HG03064 (cell line): Measurements from ENCODE around the gene ATE1.
A peak's percentile ranks its signal among the peaks of the same experiment; 100 is the strongest.
"Not testable (repeated sequence)": the region's sequence is repeated elsewhere in the genome, so short reads cannot be mapped to it uniquely, and the experiment has no call there.

ENCODE experiments used
- ATAC-seq: cut with Tn5 transposase; IDR thresholded peaks from one replicate; pipeline ENCODE4 v1.9.1; 2021; ENCODE audit warnings: low read depth; ENCODE audit not compliant: unreplicated experiment

ATE1 gene

DNA sequence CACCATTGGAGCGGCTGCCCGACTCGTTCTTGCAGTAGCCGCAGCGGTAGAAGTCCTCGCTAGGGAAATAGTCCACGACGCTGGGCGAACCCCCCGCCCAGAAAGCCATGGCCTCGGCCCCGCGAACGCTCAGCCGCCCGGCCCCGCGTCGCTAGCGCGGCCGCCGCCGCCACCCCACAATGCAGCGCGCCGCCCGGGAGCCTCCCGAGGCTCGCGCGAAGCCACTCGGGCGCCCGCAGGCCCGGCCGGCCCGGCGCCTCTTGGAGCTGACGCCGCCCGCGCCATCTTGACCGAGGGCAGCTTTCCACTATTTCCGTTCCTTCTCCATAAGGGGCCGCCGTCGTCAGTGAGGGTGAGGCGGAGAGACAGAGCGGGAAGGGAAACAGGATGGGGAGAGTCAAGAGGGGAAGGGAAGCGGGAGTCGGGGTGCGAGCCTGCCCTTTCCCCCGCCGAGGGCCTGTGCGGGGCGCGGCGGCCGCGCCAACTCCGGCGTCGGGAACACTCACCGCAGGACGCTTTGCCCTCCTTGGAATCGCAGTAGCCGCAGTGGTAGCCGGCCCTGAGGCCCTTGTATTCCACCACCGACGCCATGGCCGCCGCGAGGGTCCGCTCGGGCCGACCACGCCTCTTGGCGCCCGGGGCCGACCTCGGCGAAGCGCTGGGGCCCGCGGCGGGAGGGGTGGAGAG is at the start of gene ATE1:
TSS of gene ATE1 (minus strand) at position 191 of the 687 bp plus-strand sequence. CDS start at position 109, 82 bp downstream.
- peak; percentile 87 for ATAC-seq

- no peak for ATAC-seq
Observed at GRCh38 chr10:121976607-121977006, 48.8 kb upstream of the ATE1 start.

- no peak for ATAC-seq
Observed at GRCh38 chr10:121975295-121976086, 47.7 kb upstream of the ATE1 start.

GRCh38 chr10:121974535-121975294 is 46.9 kb upstream of the ATE1 start, which contains the start of gene NSMCE4A:
NSMCE4A (minus strand) TSS chr10:121975217; CDS start chr10:121975165, 52 bp downstream.
- peak; percentile 87 for ATAC-seq

DNA sequence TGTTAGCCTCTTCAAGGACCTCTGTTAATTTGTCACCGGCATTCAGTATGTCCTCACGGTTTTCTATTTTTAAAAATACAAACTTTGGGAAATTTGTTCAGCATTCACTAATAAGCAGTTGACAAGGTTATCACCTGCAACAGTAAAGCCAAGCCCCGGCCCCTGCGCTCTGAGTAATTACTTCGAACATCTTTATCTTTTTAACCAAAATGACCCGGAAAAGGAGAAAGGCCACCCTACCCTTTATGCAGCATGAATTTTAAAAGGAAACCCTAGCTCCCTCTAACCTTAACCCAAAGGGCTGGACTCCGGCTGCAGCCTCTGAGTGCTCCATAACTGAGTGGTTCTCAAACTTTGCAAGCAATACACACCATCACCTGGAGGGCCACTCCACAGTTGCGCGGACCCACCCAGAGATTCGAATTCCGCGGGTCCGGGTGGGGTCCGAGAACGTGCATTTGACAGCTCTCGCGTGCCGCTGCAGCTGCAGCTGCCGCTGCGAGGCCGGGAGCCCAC is 46.2 kb upstream of the ATE1 start:
- ATAC-seq: peak; percentile 17

DNA sequence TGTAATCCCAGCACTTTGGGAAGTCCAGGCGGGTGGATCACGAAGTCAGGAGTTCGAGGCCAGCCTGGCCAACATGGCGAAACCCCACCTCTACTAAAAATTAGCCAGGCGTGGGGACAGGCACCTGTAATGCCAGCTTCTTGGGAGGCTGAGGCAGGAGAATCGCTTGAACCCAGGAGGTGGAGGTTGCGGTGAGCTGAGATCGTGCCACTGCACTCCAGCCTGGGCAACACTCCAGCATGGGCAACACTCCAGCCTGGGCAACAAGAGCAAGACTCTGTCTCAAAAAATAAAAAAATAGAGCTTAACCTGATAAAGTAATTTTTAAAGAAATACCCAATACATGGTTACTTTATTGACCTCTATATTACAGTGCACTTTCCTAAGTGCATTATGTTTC is 41.3 kb upstream of the ATE1 start:
- ATAC-seq: not testable (repeated sequence)

- no peak for ATAC-seq
Observed at GRCh38 chr10:121965996-121966395, 38.2 kb upstream of the ATE1 start.

- ATAC-seq: no peak
Observed at GRCh38 chr10:121961456-121961855, 33.6 kb upstream of the ATE1 start.

DNA sequence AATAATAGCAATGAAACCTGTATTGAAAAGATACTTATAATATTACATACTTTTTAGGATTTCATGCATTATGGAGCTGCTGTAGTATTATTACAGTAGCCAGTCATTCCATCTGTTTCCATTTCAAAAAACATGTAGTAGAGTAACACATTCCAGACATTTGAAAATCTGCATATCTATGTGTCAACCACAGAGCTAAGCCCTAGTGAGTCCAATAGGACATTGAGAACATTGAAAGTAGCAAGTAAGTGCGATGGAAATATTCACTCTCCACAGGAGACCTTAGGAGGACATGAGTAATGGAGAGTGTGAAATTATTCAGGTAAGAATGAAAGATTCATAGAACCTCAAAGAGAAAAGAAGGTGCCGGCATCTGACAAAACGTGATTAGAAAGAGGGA is 31.8 kb upstream of the ATE1 start:
- no peak for ATAC-seq

DNA sequence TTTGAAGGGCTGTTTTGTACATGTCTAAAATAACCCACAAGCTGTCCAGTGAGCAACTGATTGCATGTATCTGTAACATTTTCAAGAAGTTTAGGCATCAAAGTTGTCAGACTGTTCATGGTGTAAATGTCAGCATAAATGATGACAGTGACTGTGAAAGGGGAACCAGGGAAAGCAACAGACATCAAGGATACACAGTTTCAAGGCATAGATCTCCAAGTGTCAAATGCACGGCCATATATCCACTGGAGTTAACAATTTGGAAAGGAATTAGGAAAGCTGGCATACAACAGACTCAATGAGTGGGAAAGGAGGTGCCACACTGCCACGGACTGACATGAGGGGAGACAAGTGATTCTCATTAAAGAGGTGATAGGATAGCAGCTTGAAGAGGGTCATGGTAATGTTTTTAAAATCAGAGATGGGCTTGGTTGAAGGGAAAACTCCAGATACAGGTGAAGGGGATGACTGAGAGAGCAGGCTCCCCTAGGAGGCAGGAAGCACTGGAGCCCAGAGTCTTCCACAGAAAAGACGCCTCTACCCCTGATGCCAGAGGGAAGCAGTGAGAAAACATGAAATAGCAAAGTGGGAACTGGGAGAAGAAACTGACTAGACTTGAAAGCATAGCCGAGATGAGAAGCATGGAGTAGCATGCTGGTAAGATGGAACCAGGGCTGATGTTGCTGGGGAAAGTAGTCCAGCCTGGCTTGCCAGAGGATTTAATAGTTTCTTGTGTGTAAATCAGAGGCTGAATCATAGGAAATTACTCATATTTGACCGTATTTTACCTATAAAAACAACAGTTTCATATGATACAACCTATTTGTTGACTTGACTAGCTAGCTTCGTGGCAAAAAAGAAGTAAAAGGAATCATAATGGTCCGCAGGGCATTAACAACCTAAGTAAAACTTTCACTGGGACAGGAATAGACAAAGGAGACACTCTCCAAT is 28.6 kb upstream of the ATE1 start:
- no peak for ATAC-seq

GRCh38 chr10:121952226-121952625 is 24.4 kb upstream of the ATE1 start:
- no peak for ATAC-seq

- no peak for ATAC-seq
Observed at GRCh38 chr10:121949451-121949850, 21.6 kb upstream of the ATE1 start.

- no peak for ATAC-seq
Observed at GRCh38 chr10:121949049-121949448, 21.2 kb upstream of the ATE1 start.

GRCh38 chr10:121947343-121948330 is 19.8 kb upstream of the ATE1 start:
- ATAC-seq: no peak

DNA sequence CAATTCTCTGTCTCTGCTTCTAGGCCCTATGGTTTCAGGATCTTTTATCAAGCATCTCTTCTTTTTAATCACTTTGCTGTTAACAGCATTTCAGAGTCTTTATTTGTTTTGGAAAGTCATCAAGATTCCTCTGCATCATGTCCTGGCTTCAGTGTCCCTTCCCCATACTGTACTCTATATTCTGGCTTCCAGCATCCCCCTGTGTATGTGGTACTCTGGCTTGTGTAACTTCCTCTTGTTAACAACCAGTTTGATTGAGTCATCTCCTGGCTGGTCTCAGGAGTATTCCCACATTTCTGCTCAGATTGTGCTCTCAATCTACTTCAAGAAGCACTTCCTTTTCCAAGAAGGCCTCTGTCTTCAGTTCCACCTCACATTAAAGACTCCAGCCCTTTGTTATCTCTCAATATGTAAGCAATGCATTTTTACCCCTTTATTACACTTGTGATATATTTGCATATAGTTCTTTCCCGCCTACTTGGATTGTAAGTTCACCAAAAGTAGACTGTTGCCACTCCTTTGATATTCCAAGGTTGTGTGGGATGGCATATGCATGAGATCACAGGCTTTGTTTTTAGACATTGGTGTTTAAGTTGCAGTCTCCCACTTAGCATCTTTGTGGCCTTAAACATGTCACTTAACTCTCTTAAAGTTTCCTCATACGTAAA is 15.1 kb upstream of the ATE1 start:
- ATAC-seq: no peak

DNA sequence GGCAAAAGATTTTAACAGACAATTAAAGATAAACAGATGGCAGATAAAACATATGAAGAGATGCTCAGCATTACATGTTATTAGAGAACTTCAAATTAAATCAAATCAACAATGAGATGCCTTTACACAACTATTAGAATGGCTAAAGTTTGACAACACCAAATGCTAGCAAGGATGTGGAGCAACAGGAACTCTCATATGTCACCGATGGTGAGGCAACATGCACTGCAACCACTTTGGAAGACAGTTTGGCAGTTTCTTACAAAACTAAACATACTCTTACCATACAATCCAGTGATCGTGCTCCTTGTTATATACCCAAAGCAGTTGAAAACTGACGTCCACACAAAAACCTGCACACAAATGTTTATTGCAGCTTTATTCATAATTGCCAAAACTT is 13.7 kb upstream of the ATE1 start:
- no peak for ATAC-seq

GRCh38 chr10:121936295-121936694 is 8.5 kb upstream of the ATE1 start:
- no peak for ATAC-seq

DNA sequence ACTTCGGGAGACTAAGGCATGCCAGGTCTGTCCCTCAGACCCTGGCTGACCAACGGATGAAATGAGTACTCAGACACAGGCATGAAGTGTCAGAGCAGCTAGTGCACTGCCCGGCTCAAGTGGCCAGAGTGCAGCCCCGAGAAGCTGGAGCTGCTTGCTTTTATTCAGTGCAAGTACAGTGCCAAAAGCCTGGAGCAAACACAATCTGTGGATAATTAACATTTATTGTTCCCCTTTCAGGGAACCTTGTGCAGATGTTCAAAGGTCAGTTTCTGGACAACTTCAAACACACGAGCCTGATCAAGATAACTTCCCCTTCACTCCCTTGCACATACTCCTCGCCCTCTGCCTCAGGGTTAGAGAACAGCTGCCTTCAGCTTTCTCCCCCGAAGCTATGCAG is 7.9 kb upstream of the ATE1 start:
- ATAC-seq: no peak
